GM19467 (cell line): Measurements from ENCODE around the gene NECTIN1.

Source experiments
- ATAC-seq: cut with Tn5 transposase; IDR thresholded peaks from one replicate; pipeline ENCODE4 v1.9.1; 2021; ENCODE audit warnings: mild to moderate bottlenecking, moderate library complexity; ENCODE audit not compliant: unreplicated experiment

The NECTIN1 gene

GRCh38 chr11:119714189-119714588 is 14.8 kb downstream of the NECTIN1 start:
- no peak for ATAC-seq

DNA sequence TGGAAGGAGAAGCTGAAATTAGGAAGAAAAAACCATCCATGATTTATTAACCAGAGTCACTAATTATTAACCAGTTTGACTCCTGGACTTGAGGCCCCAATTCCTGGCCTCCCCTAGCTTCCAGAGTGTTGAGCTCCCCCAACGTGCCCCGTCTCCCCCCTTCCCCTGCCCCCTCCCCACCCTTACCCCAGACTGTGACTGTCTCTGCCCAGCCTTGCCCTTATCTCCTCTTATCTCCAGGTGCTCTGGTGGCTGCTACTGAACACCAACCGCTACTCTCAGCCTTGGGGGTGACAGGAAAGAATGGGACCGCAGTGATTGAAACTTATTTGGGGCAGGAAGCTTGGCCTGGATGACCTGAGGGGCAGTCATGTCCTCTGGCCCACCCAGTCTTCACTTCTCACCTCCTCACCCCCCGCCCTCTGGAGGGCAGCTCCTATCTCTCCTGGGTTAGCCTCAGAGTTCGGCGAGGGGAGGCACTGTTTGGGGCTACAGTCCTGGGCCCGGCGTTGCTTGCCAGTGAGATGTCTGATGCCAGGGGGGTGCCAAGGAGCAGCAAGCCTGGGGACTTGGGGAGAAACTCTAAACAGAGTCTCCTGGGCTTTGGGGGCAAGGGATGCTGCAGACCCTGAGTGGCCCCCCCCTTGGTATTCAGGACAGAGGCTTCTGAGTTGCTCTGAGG is 15.5 kb downstream of the NECTIN1 start:
- ATAC-seq = no peak

DNA sequence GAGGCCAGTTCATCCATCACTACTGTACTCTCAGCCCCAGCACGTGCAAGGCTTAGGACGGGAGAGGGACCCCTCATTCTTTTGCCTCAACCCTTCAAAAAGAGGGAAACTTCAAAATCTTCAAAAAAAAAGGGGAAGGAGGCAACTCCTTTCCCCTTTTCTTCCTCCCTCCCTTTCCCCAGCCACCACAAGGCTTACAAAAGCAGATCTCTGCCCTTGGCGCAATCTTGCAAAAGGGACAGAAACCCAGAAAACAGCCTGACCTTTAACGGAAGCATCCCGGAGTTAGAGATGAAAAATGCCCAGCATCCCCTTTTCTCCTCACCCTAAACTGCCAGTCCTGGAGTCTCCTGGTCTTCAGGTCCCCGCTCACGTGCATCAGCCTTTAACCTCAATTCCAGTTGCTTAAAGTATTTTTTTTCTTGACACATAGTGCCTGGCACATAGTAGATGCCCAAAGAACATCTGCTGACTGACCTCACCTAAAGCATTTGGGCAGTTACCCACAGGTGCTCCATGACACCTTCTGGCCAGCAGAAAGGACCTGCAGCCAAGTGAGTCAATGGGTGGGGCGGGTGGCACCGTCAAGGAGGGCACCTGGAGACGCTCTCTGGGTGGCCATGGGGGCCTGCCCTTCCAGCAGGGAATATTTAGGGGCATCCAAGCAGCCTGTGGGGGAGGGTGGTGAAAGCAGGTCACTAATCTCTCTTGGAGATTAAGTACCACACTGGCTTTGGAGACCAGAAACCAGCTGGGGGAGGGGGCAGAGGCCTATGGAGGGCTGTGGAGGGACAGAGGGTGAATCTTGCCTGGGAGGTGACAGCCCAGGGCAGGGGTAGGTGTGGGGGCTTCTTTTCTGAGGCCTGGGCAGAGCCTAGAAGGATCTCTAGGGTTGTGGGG is 16.3 kb downstream of the NECTIN1 start:
- ATAC-seq = no peak

- no peak for ATAC-seq
Measured at GRCh38 chr11:119712006-119712405, 17.0 kb downstream of the NECTIN1 start.

GRCh38 chr11:119711476-119711875 is 17.5 kb downstream of the NECTIN1 start:
- no peak for ATAC-seq

DNA sequence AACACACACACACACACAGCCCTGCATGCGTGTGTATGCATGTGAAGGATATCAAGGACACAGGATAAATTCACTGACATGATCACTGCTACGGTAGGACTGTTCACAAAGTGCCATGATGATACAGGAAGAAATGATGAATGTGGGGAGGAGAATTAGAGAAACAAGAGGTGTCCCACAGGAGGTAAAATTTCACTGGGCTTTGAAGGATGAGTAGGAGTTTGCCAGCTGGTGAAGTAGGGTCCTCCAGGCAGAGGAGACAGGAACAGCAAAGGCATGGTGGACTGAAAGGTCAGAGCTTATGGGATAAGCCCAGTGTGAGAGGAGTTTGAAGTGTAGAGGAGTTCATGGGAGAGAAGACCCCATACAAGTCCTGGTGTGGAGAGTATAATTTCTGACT is 18.6 kb downstream of the NECTIN1 start:
- ATAC-seq = no peak

DNA sequence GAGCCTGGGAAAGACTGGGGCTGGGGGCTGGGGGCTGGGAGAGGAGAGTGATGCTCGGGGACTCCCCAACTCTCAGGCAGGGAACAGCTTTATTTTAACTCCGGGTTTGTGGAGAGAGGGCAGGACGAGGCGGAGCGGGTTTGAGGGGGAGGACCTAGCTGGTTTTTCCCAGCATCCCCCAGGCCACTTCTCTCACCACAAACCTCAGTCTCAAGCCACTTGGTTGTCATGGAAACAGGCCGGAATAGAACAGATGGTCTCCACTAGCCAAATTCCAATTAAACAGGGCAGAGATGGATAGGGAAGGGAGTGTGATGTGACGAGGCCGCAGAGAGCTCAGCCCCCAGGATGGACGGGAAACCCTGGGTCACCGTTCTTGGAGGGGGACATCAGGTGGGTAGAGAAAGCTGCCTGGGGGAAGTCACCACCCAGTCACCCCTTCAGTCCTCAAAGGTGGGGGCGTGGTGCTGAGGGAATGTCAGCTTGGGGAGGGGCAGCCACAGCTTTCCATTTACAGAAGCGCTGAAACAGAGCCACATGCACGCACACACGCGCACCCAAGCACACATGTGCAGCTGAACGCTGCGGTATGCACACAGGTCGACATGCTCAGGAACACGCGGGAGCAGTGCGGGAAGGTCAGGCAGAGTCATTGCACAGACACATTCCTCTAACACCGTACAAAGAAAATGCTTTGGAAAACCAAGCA is 19.2 kb downstream of the NECTIN1 start:
- no peak for ATAC-seq

DNA sequence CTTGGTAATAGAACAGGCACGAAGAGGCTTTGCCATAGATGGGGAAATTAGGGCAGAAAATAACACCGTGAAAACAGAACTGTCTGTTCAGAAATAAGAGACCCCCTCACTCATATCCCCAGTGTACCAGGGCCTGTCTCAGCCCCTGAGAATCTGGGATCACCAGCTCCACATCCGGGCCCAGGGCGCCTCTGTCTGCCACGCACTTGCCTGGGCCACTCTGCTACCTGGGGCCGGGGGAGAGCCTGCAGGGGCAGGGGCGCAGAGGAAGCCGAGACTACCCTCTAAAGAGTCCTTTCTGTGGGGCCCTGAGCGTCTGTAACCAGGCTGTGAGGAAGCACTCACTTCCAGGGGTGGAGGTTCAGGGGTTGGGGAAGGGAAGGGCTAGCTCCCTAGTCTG is 19.8 kb downstream of the NECTIN1 start:
- ATAC-seq = no peak

- no peak for ATAC-seq
Measured at GRCh38 chr11:119708384-119708783, 20.6 kb downstream of the NECTIN1 start.

- no peak for ATAC-seq
Measured at GRCh38 chr11:119706887-119707286, 22.1 kb downstream of the NECTIN1 start.

- ATAC-seq = no peak
Measured at GRCh38 chr11:119706029-119706428, 23.0 kb downstream of the NECTIN1 start.

- ATAC-seq = no peak
Measured at GRCh38 chr11:119705362-119705761, 23.6 kb downstream of the NECTIN1 start.

DNA sequence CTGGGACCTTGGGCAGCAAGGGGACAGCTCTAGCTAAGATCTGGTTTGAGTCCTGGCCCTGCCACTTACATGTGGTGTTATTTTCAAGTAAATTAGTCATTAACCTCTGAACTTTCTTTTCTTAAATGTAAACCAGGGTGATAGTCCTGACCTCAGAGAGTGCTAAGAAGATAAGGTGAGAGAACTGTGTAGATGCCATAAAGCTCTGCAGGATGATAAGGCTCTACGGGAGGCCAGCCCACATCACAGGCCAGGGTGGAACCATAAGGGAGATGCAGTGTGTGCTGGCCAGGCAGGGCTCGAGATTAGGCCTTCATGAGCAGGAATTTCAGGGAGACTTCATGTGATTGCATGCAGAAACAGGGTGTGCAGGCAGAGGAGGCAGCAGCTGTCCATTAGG is 24.2 kb downstream of the NECTIN1 start:
- ATAC-seq = no peak

GRCh38 chr11:119701591-119702549 is 27.1 kb downstream of the NECTIN1 start:
- no peak for ATAC-seq

GRCh38 chr11:119700536-119701346 is 28.3 kb downstream of the NECTIN1 start:
- no peak for ATAC-seq

DNA sequence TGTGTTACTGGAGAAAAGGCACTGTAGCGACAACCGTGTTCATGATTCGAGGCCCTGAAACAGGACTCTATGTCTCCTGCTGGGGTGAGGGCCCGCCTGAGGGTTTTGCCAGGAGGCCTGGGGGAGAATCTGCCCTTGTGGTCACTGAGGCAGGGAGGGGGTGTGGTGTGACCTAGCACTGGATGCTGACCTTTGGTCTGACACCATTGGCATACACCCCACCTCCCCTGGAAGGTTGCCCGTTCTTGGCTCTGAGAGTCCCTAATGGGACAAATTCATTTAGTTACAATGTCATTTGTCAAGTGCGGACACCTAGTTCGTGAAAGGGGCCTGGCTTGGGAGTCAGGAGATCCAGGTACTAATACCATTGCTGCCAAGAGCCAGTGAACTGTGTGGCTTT is 29.0 kb downstream of the NECTIN1 start:
- no peak for ATAC-seq

DNA sequence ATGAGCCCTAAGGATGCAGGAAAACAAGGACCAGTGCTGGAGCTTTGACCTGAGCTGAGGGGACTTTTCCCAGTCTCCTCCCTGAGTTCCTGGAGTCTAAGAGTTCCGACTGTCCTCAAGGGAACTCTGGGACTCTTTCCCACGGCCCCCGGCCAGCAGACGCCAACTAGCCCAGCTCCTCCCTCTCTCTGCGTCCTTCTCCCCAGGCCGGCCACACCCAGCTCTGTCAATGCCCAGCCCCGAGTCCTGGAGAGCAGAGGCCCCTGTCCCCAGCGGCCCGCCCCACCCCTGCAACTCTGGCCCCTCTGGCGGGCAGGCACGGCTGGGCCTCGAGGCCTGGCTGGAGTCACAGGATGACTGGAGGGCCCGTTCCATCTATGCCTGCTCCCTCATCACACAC is 29.8 kb downstream of the NECTIN1 start:
- no peak for ATAC-seq

DNA sequence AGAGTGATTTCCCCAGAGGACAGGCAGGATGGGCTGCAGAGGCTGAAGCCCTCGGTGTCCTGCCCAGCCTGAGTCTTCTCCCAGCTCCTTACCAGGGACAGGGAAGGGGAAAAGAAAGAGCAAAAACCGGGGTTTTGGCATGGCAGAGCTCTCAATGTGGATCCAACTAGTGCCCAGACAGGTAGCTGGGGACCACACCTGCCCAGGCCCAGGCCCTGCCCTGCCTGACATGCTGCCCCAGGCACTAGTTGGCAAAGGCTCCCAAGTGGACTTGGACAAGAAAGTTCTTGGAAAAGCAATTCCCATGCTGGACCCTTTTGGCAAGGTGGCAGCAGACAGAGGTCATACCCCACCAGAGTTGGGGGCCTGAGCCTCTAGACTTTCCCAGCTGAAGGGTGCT is 31.1 kb downstream of the NECTIN1 start:
- ATAC-seq = no peak

GRCh38 chr11:119697445-119697844 is 31.6 kb downstream of the NECTIN1 start:
- ATAC-seq = no peak
